Measurements from ENCODE around the gene SMIM33. TPM values are rescaled to one million over a fixed set of nuclear protein-coding genes. Genes with fewer than 3 reads are reported as not detected.

The SMIM33 gene
- total and polyA plus RNA-seq, 2 of the 13 experiments (the other 11 are each of a cell fraction or from before 2014, with no cell fraction given) = not detected

DNA sequence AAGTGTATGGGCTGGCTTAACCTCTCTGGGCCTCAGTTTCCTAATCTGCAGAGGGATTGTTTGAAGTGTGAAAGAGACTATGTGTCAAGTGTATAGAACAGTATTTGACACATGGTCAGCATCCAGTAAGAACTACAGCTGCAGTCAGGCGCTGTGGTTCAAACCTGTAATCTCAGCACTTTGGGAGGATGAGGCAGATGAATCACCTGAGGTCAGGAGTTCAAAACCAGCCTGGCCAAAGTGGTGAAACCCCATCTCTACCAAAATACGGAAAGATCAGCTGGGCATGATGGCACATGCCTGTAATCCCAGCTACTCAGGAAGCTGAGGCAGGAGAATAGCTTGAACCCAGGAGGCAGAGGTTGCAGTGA lies 43.7 kb downstream of the SMIM33 start:
- peaks cover 5 to 25% of the 10 kb centered on the region in 2 experiments; a peak in 4 of 5 replicates for H3K36me3 ChIP-seq (replicated peaks in 1 of 2; ENCODE audit: control insufficient read depth in 1 of 2, insufficient read depth in 2 of 2, low read length in 2 of 2)
- peaks cover 23% of the 10 kb centered on the region for H3K4me1 ChIP-seq (ENCODE audit: insufficient read depth, low read length)
- no peaks in the 10 kb centered on the region for H3K9me3 ChIP-seq (ENCODE audit: low read length)
- H3K4me3 ChIP-seq (replicated peaks in 1 of 3; ENCODE audit: insufficient read depth in 1 of 3, low read depth in 2 of 3, low read length in 3 of 3) = no peak overlapping the region
- intact Hi-C loops (cut with micrococcal nuclease; ENCODE audit: unreplicated experiment) (no loop called here), in situ Hi-C loops (cut with HindIII; ENCODE audit: extremely low pct_ligation_motif_present, low pct_unique_long_range_greater_than_20kb) (no loop called here)
- FAIRE-seq = no peak
- TF ChIP-seq ZNF431 (CRISPR knock-in tag; IDR thresholded peaks at IDR 0.05; ENCODE audit: borderline replicate concordance, low read depth) (no peak), XRCC5 (optimal IDR thresholded peaks at IDR 0.05; ENCODE audit: low read length) (no peak), ASH2L (IDR thresholded peaks at IDR 0.05; ENCODE audit: insufficient read length, low read depth, low read length) (no peak), MIXL1 (CRISPR knock-in tag; IDR thresholded peaks at IDR 0.05) (no peak), POLR2AphosphoS2 (IDR thresholded peaks at IDR 0.05; ENCODE audit: low read depth, low read length) (no peak), SP140L (CRISPR knock-in tag; IDR thresholded peaks at IDR 0.05; ENCODE audit: borderline replicate concordance) (no peak), STAG1 (CRISPR knock-in tag; IDR thresholded peaks at IDR 0.05) (no peak), DNMT1 (CRISPR knock-in tag; IDR thresholded peaks at IDR 0.05) (no peak), BCL3 (CRISPR knock-in tag; IDR thresholded peaks at IDR 0.05) (no peak), SMAD3 (CRISPR knock-in tag; IDR thresholded peaks at IDR 0.05) (no peak)
- TF ChIP-seq, protein P1, sequence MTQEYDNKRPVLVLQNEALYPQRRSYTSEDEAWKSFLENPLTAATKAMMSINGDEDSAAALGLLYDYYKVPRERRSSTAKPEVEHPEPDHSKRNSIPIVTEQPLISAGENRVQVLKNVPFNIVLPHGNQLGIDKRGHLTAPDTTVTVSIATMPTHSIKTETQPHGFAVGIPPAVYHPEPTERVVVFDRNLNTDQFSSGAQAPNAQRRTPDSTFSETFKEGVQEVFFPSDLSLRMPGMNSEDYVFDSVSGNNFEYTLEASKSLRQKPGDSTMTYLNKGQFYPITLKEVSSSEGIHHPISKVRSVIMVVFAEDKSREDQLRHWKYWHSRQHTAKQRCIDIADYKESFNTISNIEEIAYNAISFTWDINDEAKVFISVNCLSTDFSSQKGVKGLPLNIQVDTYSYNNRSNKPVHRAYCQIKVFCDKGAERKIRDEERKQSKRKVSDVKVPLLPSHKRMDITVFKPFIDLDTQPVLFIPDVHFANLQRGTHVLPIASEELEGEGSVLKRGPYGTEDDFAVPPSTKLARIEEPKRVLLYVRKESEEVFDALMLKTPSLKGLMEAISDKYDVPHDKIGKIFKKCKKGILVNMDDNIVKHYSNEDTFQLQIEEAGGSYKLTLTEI (CRISPR knock-in tag; conservative IDR thresholded peaks at IDR 0.05) = no peak
- WGBS (ENCODE audit: low lambda C conversion rate) = 81% methylated on average over 2 of the region's 2 CpGs
- BruUV-seq (replicated peaks) = no TSS peak
- no peak overlapping the region for H2AFZ ChIP-seq (ENCODE audit: low read length)
- ChIA-PET CTCF (ENCODE audit: low intra/inter-chr PET ratio, low total read pairs) (interaction anchor here (3.2 kb wide), 1 partner anchor 92 kb away, joined by 60 read pairs; no protein-coding TSS in a partner anchor), POLR2A (interaction anchor here (2.4 kb wide), 1 partner anchor 11 kb away, joined by 23 read pairs; no protein-coding TSS in a partner anchor)
- no peak overlapping the region for H3K9ac ChIP-seq (ENCODE audit: insufficient read depth, low read depth, low read length)
- no peak for DNase-seq (ENCODE audit: low spot score)
- H3K27ac ChIP-seq (ENCODE audit: extremely low read length, insufficient read depth, low read length) = no peak overlapping the region
- no peak overlapping the region for H3K4me2 ChIP-seq (ENCODE audit: low read depth, low read length)
- no peaks in the 10 kb centered on the region for H4K20me1 ChIP-seq (ENCODE audit: insufficient read depth, low read length)
- H3K27me3 ChIP-seq (ENCODE audit: control insufficient read depth in 1 of 2, insufficient read depth in 2 of 2, low read length in 2 of 2) = no peaks in the 10 kb centered on the region; a peak in 1 of 5 replicates
- H3K79me2 ChIP-seq (ENCODE audit: insufficient read depth, low read length) = no peaks in the 10 kb centered on the region
- ATAC-seq = no peak

Measured in HepG2 (cell line).